GM18858 (cell line): ENCODE data around the gene DPEP2.
"Not testable (repeated sequence)": the region's sequence is repeated elsewhere in the genome, so short reads cannot be mapped to it uniquely, and the experiment has no call there.

ENCODE experiments used
- ATAC-seq: cut with Tn5 transposase; IDR thresholded peaks from one replicate; pipeline ENCODE4 v1.9.1; 2021; ENCODE audit not compliant: unreplicated experiment

Gene DPEP2

GRCh38 chr16:67939507-67940445 is 59.5 kb downstream of the DPEP2 start:
- ATAC-seq: no peak

- ATAC-seq: not testable (repeated sequence)
These were observed 61.6 kb downstream of the DPEP2 start for GRCh38 chr16:67937713-67938112.
